ENCODE measurements around the gene CCDC146. TPM values are rescaled to one million over a fixed set of nuclear protein-coding genes. Genes with fewer than 3 reads are reported as not detected.

The CCDC146 gene
- total RNA-seq, 1 experiment from 2014 or later, result 2.2 TPM

- H3K4me3 ChIP-seq (ENCODE audit: low read depth, low read length, poor library complexity, severe bottlenecking), result no peak overlapping the region
- CTCF ChIA-PET, result no interaction called here
- no peaks in the 10 kb centered on the region for H3K36me3 ChIP-seq (ENCODE audit: insufficient read depth, low read length, poor library complexity, severe bottlenecking)
- H3K27me3 ChIP-seq (replicated peaks; ENCODE audit: insufficient read depth, low read depth, low read length, poor library complexity), result no peaks in the 10 kb centered on the region
- H3K4me1 ChIP-seq (ENCODE audit: insufficient read depth, low read length, poor library complexity, severe bottlenecking), result no peaks in the 10 kb centered on the region
- DNase-seq (ENCODE audit: low spot score), result no peak
- TF ChIP-seq EZH2 (IDR thresholded peaks at IDR 0.05; ENCODE audit: borderline replicate concordance, low read depth, low read length, poor library complexity, severe bottlenecking) (no peak), CTCF (conservative IDR thresholded peaks at IDR 0.05; ENCODE audit: low read depth, low read length) (no peak)
- H3K27ac ChIP-seq (ENCODE audit: low read depth, low read length, poor library complexity, severe bottlenecking), result no peak overlapping the region
- H3K9me3 ChIP-seq (ENCODE audit: low read depth, low read length, poor library complexity, severe bottlenecking), result no peaks in the 10 kb centered on the region
- intact Hi-C loops (cut with micrococcal nuclease; ENCODE audit: unreplicated experiment), result no loop called here
- POLR2A ChIA-PET (ENCODE audit: low non-redundant PET), result no interaction called here
- BruUV-seq (replicated peaks), result no TSS peak
These were observed 62.0 kb downstream of the CCDC146 start for GRCh38 chr7:77184463-77184862.

- intact Hi-C loops (cut with micrococcal nuclease; ENCODE audit: unreplicated experiment), result no loop called here
- Histone ChIP-seq H3K9me3 (ENCODE audit: low read depth, low read length, poor library complexity, severe bottlenecking) (no peaks in the 10 kb centered on the region), H3K4me3 (ENCODE audit: low read depth, low read length, poor library complexity, severe bottlenecking) (no peak overlapping the region), H3K4me1 (ENCODE audit: insufficient read depth, low read length, poor library complexity, severe bottlenecking) (no peaks in the 10 kb centered on the region), H3K27ac (ENCODE audit: low read depth, low read length, poor library complexity, severe bottlenecking) (no peak overlapping the region), H3K36me3 (ENCODE audit: insufficient read depth, low read length, poor library complexity, severe bottlenecking) (no peaks in the 10 kb centered on the region), H3K27me3 (replicated peaks; ENCODE audit: insufficient read depth, low read depth, low read length, poor library complexity) (no peaks in the 10 kb centered on the region)
- ChIA-PET POLR2A (ENCODE audit: low non-redundant PET) (no interaction called here), CTCF (no interaction called here)
- DNase-seq (ENCODE audit: low spot score), result no peak
- BruUV-seq (replicated peaks), result no TSS peak
- TF ChIP-seq EZH2 (IDR thresholded peaks at IDR 0.05; ENCODE audit: borderline replicate concordance, low read depth, low read length, poor library complexity, severe bottlenecking), result no peak
These were observed 62.6 kb downstream of the CCDC146 start for GRCh38 chr7:77184990-77185389.

- CTCF ChIA-PET, result no interaction called here
- no peaks in the 10 kb centered on the region for H3K4me1 ChIP-seq (ENCODE audit: insufficient read depth, low read length, poor library complexity, severe bottlenecking)
- no TSS peak for BruUV-seq (replicated peaks)
- H3K36me3 ChIP-seq (ENCODE audit: insufficient read depth, low read length, poor library complexity, severe bottlenecking), result no peaks in the 10 kb centered on the region
- no peak for DNase-seq (ENCODE audit: low spot score)
- POLR2A ChIA-PET (ENCODE audit: low non-redundant PET), result no interaction called here
- no peak overlapping the region for H3K27ac ChIP-seq (ENCODE audit: low read depth, low read length, poor library complexity, severe bottlenecking)
- H3K9me3 ChIP-seq (ENCODE audit: low read depth, low read length, poor library complexity, severe bottlenecking), result no peaks in the 10 kb centered on the region
- no peak for TF ChIP-seq CTCF (conservative IDR thresholded peaks at IDR 0.05; ENCODE audit: low read depth, low read length)
- TF ChIP-seq EZH2 (IDR thresholded peaks at IDR 0.05; ENCODE audit: borderline replicate concordance, low read depth, low read length, poor library complexity, severe bottlenecking), result no peak
- no peak overlapping the region for H3K4me3 ChIP-seq (ENCODE audit: low read depth, low read length, poor library complexity, severe bottlenecking)
- no peaks in the 10 kb centered on the region for H3K27me3 ChIP-seq (replicated peaks; ENCODE audit: insufficient read depth, low read depth, low read length, poor library complexity)
- intact Hi-C loops (cut with micrococcal nuclease; ENCODE audit: unreplicated experiment), result no loop called here
These were observed 63.5 kb downstream of the CCDC146 start for GRCh38 chr7:77185866-77186265.

GRCh38 chr7:77188731-77189437 lies 66.5 kb downstream of the CCDC146 start:
- BruUV-seq (replicated peaks), result no TSS peak
- no peaks in the 10 kb centered on the region for H3K36me3 ChIP-seq (ENCODE audit: insufficient read depth, low read length, poor library complexity, severe bottlenecking)
- no peaks in the 10 kb centered on the region for H3K9me3 ChIP-seq (ENCODE audit: low read depth, low read length, poor library complexity, severe bottlenecking)
- intact Hi-C loops (cut with micrococcal nuclease; ENCODE audit: unreplicated experiment), result no loop called here
- no peaks in the 10 kb centered on the region for H3K27me3 ChIP-seq (replicated peaks; ENCODE audit: insufficient read depth, low read depth, low read length, poor library complexity)
- H3K4me3 ChIP-seq (ENCODE audit: low read depth, low read length, poor library complexity, severe bottlenecking), result no peak overlapping the region
- ChIA-PET CTCF (no interaction called here), POLR2A (ENCODE audit: low non-redundant PET) (no interaction called here)
- TF ChIP-seq CTCF (conservative IDR thresholded peaks at IDR 0.05; ENCODE audit: low read depth, low read length) (no peak), EZH2 (IDR thresholded peaks at IDR 0.05; ENCODE audit: borderline replicate concordance, low read depth, low read length, poor library complexity, severe bottlenecking) (no peak)
- H3K27ac ChIP-seq (ENCODE audit: low read depth, low read length, poor library complexity, severe bottlenecking), result no peak overlapping the region
- H3K4me1 ChIP-seq (ENCODE audit: insufficient read depth, low read length, poor library complexity, severe bottlenecking), result no peaks in the 10 kb centered on the region
- DNase-seq (ENCODE audit: low spot score), result no peak

Data from A673 (cell line).